Adrenal gland (tissue), 12 donors: Measurements from ENCODE around the gene ZNF330. TPM values are rescaled to one million over a fixed set of nuclear protein-coding genes. Genes with fewer than 3 reads are reported as not detected.
"Not testable (repeated sequence)": the region's sequence is repeated elsewhere in the genome, so short reads cannot be mapped to it uniquely, and the experiment has no call there.

Experiments used
- DNase-seq, 7 donors: peaks; one replicate each; pipeline ENCODE4 v3.0.0-alpha.2; 2019 to 2020
- H3K27ac ChIP-seq, 5 donors: fragments of 200-600 bp; sonication (generic) in 4 of 5; 1 replicate in 3 of 5; 2 replicates in 2 of 5; pipeline versions ENCODE4 v1.5.1 to v1.8.0; 2016 to 2020; ENCODE audit warnings: mild to moderate bottlenecking in 1 of 5
- H3K27me3 ChIP-seq: fragments of 200-600 bp; 2 replicates; pipeline ENCODE4 v1.8.0; 2021
- H3K36me3 ChIP-seq, 2 donors: fragments of 200-600 bp; replicated peaks in 1 of 2; 1 replicate in 1 of 2; 2 replicates in 1 of 2; pipeline versions ENCODE4 v1.5.1 to v1.8.0; 2018 to 2022
- H3K4me1 ChIP-seq, 2 donors: fragments of 200-600 bp; replicated peaks in 1 of 2; 1 replicate in 1 of 2; 2 replicates in 1 of 2; pipeline versions ENCODE4 v1.5.1 to v1.8.0; 2018 to 2021
- H3K4me3 ChIP-seq, 4 donors: fragments of 200-600 bp; sonication (generic) in 3 of 4; one replicate each; pipeline ENCODE4 v1.5.1; 2016 to 2018
- H3K9me3 ChIP-seq, 3 donors: fragments of 200-600 bp; sonication (generic) in 1 of 3; replicated peaks in 1 of 3; 1 replicate in 2 of 3; 2 replicates in 1 of 3; pipeline versions ENCODE4 v1.5.1 to v1.8.0; 2016 to 2021
- CTCF ChIP-seq, 6 experiments: fragments of 450-650 bp in 4 of 6; fragments of 200-600 bp in 2 of 6; sonication (generic) in 1 of 6; IDR thresholded peaks; 1 replicate in 5 of 6; 2 replicates in 1 of 6; pipeline versions ENCODE4 v1.5.1 to v1.8.0; 2016 to 2021; ENCODE audit warnings: antibody characterized with exemption in 6 of 6, mild to moderate bottlenecking in 2 of 6, moderate library complexity in 1 of 6
- POLR2A ChIP-seq, 2 donors: fragments of 450-650 bp; IDR thresholded peaks; one replicate each; pipeline ENCODE4 v1.6.1; 2017; ENCODE audit warnings: antibody characterized with exemption in 2 of 2, mild to moderate bottlenecking in 2 of 2, moderate library complexity in 1 of 2
- WGBS, 4 donors: extraction: QIAGEN DNeasy Blood & Tissue Kit in 2 of 4; methylation state at CpG; one replicate each; pipeline versions ENCODE4 v1.1.5 to v1.1.7; 2013 to 2017; 5-methylcytosine and 5-hydroxymethylcytosine counted together
- intact Hi-C, 2 donors: fragments of 100-400 bp; cut with DNase I; formaldehyde crosslinking; loops; one replicate each; pipeline versions ENCODE4 v1.14.1 to v1.15.0; 2022 to 2023
- polyA plus RNA-seq, 3 donors: library from polyadenylated mRNA; stranded (reverse); fragments of 200-250 nt in 2 of 3; fragments of 350-450 nt in 1 of 3; fragmentation: Illumina TruSeq in 1 of 3; extraction: RNeasy Lipid Tissue Mini Kit (QIAGEN cat#74804) in 1 of 3; gene quantifications; one replicate each; pipeline ENCODE4 v1.2.3, GENCODE V29; 2013 to 2014
- total RNA-seq, 9 donors: library from RNA; depleted of rRNA in 4 of 9; stranded (reverse); fragments of >200 nt in 4 of 9; fragments of 120-200 nt in 1 of 9; fragmentation: NEBNext Ultra II Directional in 1 of 9; extraction: Animal tissue kit (Norgen Biotek cat#: 25700) in 1 of 9; gene quantifications; one replicate each; pipeline versions ENCODE4 v1.1.0 to v1.2.4, GENCODE V29; 2013 to 2023
- donor health status: healthy with polysubstance abuse.
- donor health status: Bipolar disorder and iron deficiency.
- donor health status: DM: yes; HTN: yes; CAD: no.
- donor health status: DM: no; HTN: no; CAD: no.
- donor health status: DM: no; HTN: no; CAD: no.
- donor health status: DM: yes; HTN: yes; CAD: no.

ZNF330 gene
- total and polyA plus RNA-seq, 12 donors, result 20.0 to 56.3 (median 37.1) TPM

GRCh38 chr4:141220271-141220670 is 424 bp upstream of the ZNF330 start:
- H3K4me1 ChIP-seq, result peaks cover 5 to 17% of the 10 kb centered on the region in 2 donors
- no peaks in the 10 kb centered on the region for H3K9me3 ChIP-seq
- DNase-seq, result no peak
- peak overlapping the region in 2 of 4 donors; percentile 79 to 98 for H3K4me3 ChIP-seq
- H3K27ac ChIP-seq, result peak overlapping the region in 2 of 5 donors; percentile 99 to 100
- WGBS, 4 donors, result 82 to 91% (median 86%) methylated on average over 7 of the region's 7 CpGs
- H3K27me3 ChIP-seq, result no peaks in the 10 kb centered on the region
- intact Hi-C loops, result no loop called here
- no peak for TF ChIP-seq CTCF (IDR thresholded peaks at IDR 0.05)
- TF ChIP-seq POLR2A (IDR thresholded peaks at IDR 0.05), result no peak
- H3K36me3 ChIP-seq, result peaks cover 0 to 9% of the 10 kb centered on the region in 2 donors

GRCh38 chr4:141223418-141223817 is 2.7 kb downstream of the ZNF330 start:
- peaks cover 5 to 31% of the 10 kb centered on the region in 2 donors for H3K4me1 ChIP-seq
- 97 to 100% (median 100%) methylated on average over 1 of the region's 1 CpG for WGBS, 4 donors
- H3K27ac ChIP-seq, result no peak overlapping the region
- no peaks in the 10 kb centered on the region for H3K9me3 ChIP-seq
- intact Hi-C loops, result no loop called here
- H3K4me3 ChIP-seq, result no peak overlapping the region
- no peaks in the 10 kb centered on the region for H3K27me3 ChIP-seq
- TF ChIP-seq CTCF (IDR thresholded peaks at IDR 0.05) (no peak), POLR2A (IDR thresholded peaks at IDR 0.05) (no peak)
- H3K36me3 ChIP-seq, result peaks cover 0 to 26% of the 10 kb centered on the region in 2 donors
- DNase-seq, result no peak

- H3K9me3 ChIP-seq, H3K4me3 ChIP-seq, intact Hi-C loops, H3K27me3 ChIP-seq, DNase-seq, H3K27ac ChIP-seq: not testable (repeated sequence)
- WGBS, 4 donors, result 93 to 99% (median 97%) methylated on average over 5 of the region's 5 CpGs
- H3K36me3 ChIP-seq, result peaks cover 0 to 59% of the 10 kb centered on the region in 2 donors
- H3K4me1 ChIP-seq, result peaks cover 0 to 22% of the 10 kb centered on the region in 2 donors
Observed at GRCh38 chr4:141227280-141227679, 6.6 kb downstream of the ZNF330 start.

GRCh38 chr4:141229408-141230101 is 8.9 kb downstream of the ZNF330 start:
- Histone ChIP-seq H3K36me3 (peaks cover 0 to 70% of the 10 kb centered on the region in 2 donors), H3K4me3 (no peak overlapping the region), H3K27ac (no peak overlapping the region), H3K9me3 (peaks cover 0 to 6% (median 0%) of the 10 kb centered on the region in 3 donors), H3K4me1 (peaks cover 0 to 14% of the 10 kb centered on the region in 2 donors), H3K27me3 (no peaks in the 10 kb centered on the region)
- intact Hi-C loops, result no loop called here
- DNase-seq, result no peak
- TF ChIP-seq CTCF (IDR thresholded peaks at IDR 0.05), result no peak
- TF ChIP-seq POLR2A (IDR thresholded peaks at IDR 0.05), result no peak
- WGBS, 4 donors, result 92 to 96% (median 95%) methylated on average over 5 of the region's 5 CpGs

GRCh38 chr4:141233673-141234072 is 13.0 kb downstream of the ZNF330 start:
- Histone ChIP-seq H3K27me3 (no peaks in the 10 kb centered on the region), H3K27ac (no peak overlapping the region), H3K9me3 (peaks cover 0 to 4% (median 0%) of the 10 kb centered on the region in 3 donors), H3K4me1 (no peaks in the 10 kb centered on the region), H3K4me3 (no peak overlapping the region), H3K36me3 (peaks cover 0 to 59% of the 10 kb centered on the region in 2 donors)
- intact Hi-C loops, result no loop called here
- 92 to 97% (median 96%) methylated on average over 3 of the region's 3 CpGs for WGBS, 4 donors
- TF ChIP-seq CTCF (IDR thresholded peaks at IDR 0.05) (no peak), POLR2A (IDR thresholded peaks at IDR 0.05) (no peak)
- no peak for DNase-seq
